Measurements from ENCODE around the gene BANK1.

DNA sequence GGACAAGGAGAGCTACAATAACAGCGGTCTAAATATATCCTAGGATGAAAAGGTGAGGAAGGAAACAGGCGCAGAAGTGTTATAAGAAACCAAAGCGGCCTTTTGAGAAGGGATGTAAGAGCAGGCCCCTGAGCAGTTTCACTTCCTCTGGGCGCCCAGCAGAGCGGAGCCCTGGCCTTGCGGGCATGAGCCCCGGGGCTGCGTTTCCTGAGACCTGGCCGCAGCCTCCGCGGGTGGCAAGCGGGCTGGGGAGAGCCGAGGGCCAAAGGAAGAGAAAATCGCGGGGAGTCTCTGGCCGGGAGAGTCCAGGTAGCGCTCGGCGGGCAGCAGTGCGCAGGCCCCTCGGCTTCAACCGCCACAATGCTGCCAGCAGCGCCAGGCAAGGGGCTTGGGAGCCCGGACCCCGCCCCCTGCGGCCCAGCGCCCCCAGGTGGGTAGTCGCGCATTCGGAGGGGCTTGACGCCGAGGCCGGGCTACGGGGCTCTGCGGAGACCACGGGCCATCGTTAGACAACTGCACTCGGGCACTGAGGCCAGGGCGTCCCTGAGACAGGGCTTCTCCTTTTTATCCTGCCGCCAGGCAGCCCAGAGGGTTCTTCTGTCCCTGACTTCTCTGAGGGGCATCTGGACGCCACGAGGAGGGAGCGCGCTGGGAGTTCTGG lies at the start of gene BANK1:
- TF ChIP-seq, protein P1, sequence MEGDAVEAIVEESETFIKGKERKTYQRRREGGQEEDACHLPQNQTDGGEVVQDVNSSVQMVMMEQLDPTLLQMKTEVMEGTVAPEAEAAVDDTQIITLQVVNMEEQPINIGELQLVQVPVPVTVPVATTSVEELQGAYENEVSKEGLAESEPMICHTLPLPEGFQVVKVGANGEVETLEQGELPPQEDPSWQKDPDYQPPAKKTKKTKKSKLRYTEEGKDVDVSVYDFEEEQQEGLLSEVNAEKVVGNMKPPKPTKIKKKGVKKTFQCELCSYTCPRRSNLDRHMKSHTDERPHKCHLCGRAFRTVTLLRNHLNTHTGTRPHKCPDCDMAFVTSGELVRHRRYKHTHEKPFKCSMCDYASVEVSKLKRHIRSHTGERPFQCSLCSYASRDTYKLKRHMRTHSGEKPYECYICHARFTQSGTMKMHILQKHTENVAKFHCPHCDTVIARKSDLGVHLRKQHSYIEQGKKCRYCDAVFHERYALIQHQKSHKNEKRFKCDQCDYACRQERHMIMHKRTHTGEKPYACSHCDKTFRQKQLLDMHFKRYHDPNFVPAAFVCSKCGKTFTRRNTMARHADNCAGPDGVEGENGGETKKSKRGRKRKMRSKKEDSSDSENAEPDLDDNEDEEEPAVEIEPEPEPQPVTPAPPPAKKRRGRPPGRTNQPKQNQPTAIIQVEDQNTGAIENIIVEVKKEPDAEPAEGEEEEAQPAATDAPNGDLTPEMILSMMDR (IDR thresholded peaks at IDR 0.05) = no peak
- TF ChIP-seq POLR2AphosphoS5 (IDR thresholded peaks at IDR 0.05; ENCODE audit: low read depth, low read length) (no peak), NRF1 (IDR thresholded peaks at IDR 0.05; ENCODE audit: low read depth, low read length) (no peak), JUND (IDR thresholded peaks at IDR 0.05) (no peak), REST (IDR thresholded peaks at IDR 0.05; ENCODE audit: low read depth, low read length) (no peak), RFX5 (IDR thresholded peaks at IDR 0.05; ENCODE audit: low read length) (no peak), GATA2 (CRISPR knock-in tag; IDR thresholded peaks at IDR 0.05) (no peak), CHD2 (IDR thresholded peaks at IDR 0.05; ENCODE audit: low read length, partially characterized antibody) (no peak), EZH2phosphoT487 (IDR thresholded peaks at IDR 0.05; ENCODE audit: borderline replicate concordance, low read depth) (no peak), TAF1 (IDR thresholded peaks at IDR 0.05; ENCODE audit: borderline replicate concordance, low read depth, low read length) (no peak)
